Aorta (tissue), 5 donors: ENCODE measurements around the gene PYGO2. TPM values are rescaled to one million over a fixed set of nuclear protein-coding genes. Genes with fewer than 3 reads are reported as not detected.
"Not testable (repeated sequence)": the region's sequence is repeated elsewhere in the genome, so short reads cannot be mapped to it uniquely, and the experiment has no call there.

Experiments
- ATAC-seq: fragments of 200-7000 bp; cut with Tn5 transposase; one replicate; pipeline ENCODE4 v1.9.1; 2022; ENCODE audit warnings: moderate library complexity; ENCODE audit not compliant: low FRiP score
- DNase-seq, 2 donors: peaks; one replicate each; pipeline ENCODE4 v3.0.0-alpha.2; 2020
- H3K27ac ChIP-seq, 2 donors: one replicate each; pipeline ENCODE4 v1.5.1; 2013; ENCODE audit warnings: low read length in 2 of 2, mild to moderate bottlenecking in 2 of 2, moderate library complexity in 2 of 2, control low read depth in 1 of 2, inconsistent platforms in 1 of 2, low read depth in 1 of 2
- H3K27me3 ChIP-seq, 2 donors: one replicate each; pipeline ENCODE4 v1.6.1; 2013; ENCODE audit warnings: control low read depth in 1 of 2, low read length in 1 of 2, mild to moderate bottlenecking in 1 of 2, moderate library complexity in 1 of 2; ENCODE audit not compliant: insufficient read depth in 2 of 2, control insufficient read depth in 1 of 2
- H3K36me3 ChIP-seq, 2 donors: one replicate each; pipeline ENCODE4 v1.6.1; 2013; ENCODE audit warnings: control low read depth in 1 of 2, low read length in 1 of 2, mild to moderate bottlenecking in 1 of 2; ENCODE audit not compliant: insufficient read depth in 2 of 2, control insufficient read depth in 1 of 2
- H3K4me1 ChIP-seq, 2 donors: one replicate each; pipeline ENCODE4 v1.6.1; 2013; ENCODE audit warnings: low read length in 2 of 2, control low read depth in 1 of 2, mild to moderate bottlenecking in 1 of 2, moderate library complexity in 1 of 2; ENCODE audit not compliant: insufficient read depth in 2 of 2, control insufficient read depth in 1 of 2
- H3K4me3 ChIP-seq, 2 donors: one replicate each; pipeline ENCODE4 v1.5.1; 2013; ENCODE audit warnings: low read length in 2 of 2, control low read depth in 1 of 2, mild to moderate bottlenecking in 1 of 2
- H3K9me3 ChIP-seq: one replicate; pipeline ENCODE4 v1.6.1; 2013; ENCODE audit warnings: mild to moderate bottlenecking, low read length; ENCODE audit not compliant: control insufficient read depth
- WGBS, 2 donors: extraction: QIAGEN DNeasy Blood & Tissue Kit; methylation state at CpG; one replicate each; pipeline ENCODE4 v1.1.7; 2013; 5-methylcytosine and 5-hydroxymethylcytosine counted together
- intact Hi-C, 2 donors: fragments of 100-400 bp; cut with DNase I; formaldehyde crosslinking; loops; one replicate each; pipeline versions ENCODE4 v1.14.2 to v1.15.0; 2022
- polyA plus RNA-seq, 2 donors: library from polyadenylated mRNA; stranded (reverse); fragments of 200-250 nt; gene quantifications; one replicate each; pipeline ENCODE4 v1.2.3, GENCODE V29; 2013
- total RNA-seq, 2 donors: library from RNA; stranded (reverse); fragmentation: NEBNext Ultra II Directional; extraction: Animal tissue kit (Norgen Biotek cat#: 25700); gene quantifications; one replicate each; pipeline ENCODE4 v1.2.1, GENCODE V29; 2021
- donor health status: healthy with polysubstance abuse.
- donor health status: Bipolar disorder and iron deficiency.
- donor health status: DM: no; HTN: no; CAD: no.
- donor health status: DM: no; HTN: no; CAD: no.
- donor health status: DM: yes; HTN: yes; CAD: no.

Gene PYGO2
- total and polyA plus RNA-seq, 4 donors: 11.6 to 23.6 (median 16.9) TPM

DNA sequence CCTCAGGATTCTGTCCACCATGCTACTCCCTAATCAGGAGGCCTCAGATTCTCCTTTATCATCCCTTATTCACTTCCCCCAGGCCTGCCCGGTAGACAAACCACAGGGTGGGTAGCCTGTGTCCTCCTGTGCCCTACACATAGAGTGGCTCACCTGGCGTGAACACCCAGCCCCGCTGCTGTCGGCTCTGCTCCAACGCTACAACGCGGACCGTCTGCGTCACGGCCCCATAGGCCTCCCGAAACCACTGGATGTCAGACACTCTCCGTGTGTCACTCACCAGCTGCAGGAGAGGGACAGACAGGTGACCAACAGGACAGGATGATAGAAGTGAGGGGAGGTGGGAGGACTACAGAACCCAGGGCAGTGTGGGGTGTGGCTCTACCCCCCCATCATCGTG, 35.4 kb downstream of the PYGO2 start:
- Histone ChIP-seq H3K36me3 (peaks cover 3 to 13% of the 10 kb centered on the region in 2 donors), H3K4me3 (no peak overlapping the region), H3K4me1 (no peaks in the 10 kb centered on the region), H3K27ac (no peak overlapping the region), H3K9me3 (no peaks in the 10 kb centered on the region), H3K27me3 (no peaks in the 10 kb centered on the region)
- ATAC-seq (no peak), DNase-seq (no peak)
- WGBS, 2 donors: 87 to 92% methylated on average over 13 of the region's 13 CpGs
- intact Hi-C loops: no loop called here

DNA sequence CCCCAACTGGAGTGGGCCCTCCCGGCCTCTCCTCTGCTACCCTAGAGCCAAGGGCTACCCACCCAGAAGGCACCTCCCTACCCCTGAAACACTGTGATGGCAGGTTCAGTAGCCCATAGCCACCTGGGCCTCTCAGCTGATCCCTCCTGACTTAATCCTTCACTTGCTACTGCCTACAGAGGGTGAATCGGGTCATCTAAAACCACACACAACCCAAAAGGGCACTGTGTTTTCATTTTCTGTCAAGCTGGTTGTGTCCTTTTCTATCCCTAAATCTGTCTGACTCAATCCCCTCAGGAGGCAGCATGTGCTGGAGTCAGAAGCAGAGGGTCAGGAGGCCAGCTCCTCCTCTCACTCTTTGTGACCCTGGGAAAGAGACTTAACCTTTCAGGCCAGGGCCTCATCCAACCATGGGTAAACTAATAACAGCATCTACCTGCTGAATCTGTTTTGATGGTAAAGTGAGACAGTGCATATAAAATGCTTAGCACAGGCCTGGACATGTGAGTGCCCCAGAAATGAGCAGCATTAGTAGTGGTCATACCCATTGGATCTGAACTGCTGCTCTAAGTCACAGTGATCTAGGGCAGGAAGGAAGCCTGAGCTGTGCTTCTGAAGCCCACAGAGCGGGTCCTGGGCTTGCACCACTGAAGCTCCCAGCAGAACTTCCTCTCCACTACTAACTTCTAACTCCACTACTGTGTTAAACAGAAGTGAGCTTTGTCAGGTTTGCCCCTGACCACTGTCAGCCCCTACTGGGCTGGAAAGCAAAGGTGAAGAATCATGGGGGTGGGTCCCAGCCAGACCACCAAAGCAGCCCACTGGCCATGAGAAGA, 36.0 kb downstream of the PYGO2 start:
- H3K9me3 ChIP-seq: no peaks in the 10 kb centered on the region
- no peaks in the 10 kb centered on the region for H3K27me3 ChIP-seq
- H3K27ac ChIP-seq: no peak overlapping the region
- no peak for ATAC-seq
- H3K36me3 ChIP-seq: peaks cover 3 to 13% of the 10 kb centered on the region in 2 donors
- intact Hi-C loops: no loop called here
- no peaks in the 10 kb centered on the region for H3K4me1 ChIP-seq
- 89 to 92% methylated on average over 3 of the region's 3 CpGs for WGBS, 2 donors
- no peak for DNase-seq
- H3K4me3 ChIP-seq: no peak overlapping the region

DNA sequence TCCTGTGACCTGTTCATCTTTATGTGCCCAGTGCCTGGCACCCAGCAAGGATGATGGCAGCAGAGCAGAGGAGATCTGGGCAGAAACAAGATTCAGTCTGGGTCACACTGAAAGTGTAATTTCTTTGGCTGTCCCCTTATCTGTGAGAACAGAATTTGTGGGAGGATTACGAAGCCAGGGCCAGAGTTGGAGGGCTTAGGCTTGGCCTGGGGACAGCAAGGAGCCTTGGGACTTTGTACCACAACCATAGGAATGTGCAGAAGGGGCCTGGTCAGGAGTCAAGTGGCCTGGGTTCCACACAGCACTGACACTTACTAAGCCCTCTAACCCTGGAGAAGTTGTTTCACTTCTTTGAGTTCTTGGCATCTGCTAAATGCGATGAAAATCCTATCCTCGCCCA, 37.9 kb downstream of the PYGO2 start:
- DNase-seq: no peak
- Histone ChIP-seq H3K36me3 (peaks cover 3 to 9% of the 10 kb centered on the region in 2 donors), H3K4me3 (no peak overlapping the region), H3K4me1 (no peaks in the 10 kb centered on the region), H3K27me3 (no peaks in the 10 kb centered on the region), H3K27ac (no peak overlapping the region), H3K9me3 (no peaks in the 10 kb centered on the region)
- 46 to 67% methylated on average over 3 of the region's 3 CpGs for WGBS, 2 donors
- ATAC-seq: no peak
- intact Hi-C loops: no loop called here

DNA sequence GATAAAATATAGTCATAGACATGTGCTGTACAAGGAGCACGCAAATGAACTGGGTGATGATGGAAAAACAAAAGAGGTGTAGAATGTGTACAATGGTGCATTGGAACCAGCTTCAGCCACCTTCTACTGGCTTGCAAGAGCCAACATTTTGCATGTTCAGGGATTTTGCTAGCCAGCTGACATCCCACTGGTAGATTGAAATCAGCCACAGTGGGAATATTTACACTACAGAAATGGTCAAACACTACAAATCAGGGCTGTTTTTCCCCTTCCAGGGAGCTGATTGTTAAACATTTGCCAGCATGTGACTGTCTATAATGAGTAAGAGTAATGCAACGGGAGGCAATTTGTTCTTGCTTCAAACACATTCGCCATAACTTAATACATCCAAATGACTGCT, 48.3 kb downstream of the PYGO2 start:
- H3K4me1 ChIP-seq: no peaks in the 10 kb centered on the region
- H3K36me3 ChIP-seq: no peaks in the 10 kb centered on the region
- intact Hi-C loops: no loop called here
- no peaks in the 10 kb centered on the region for H3K27me3 ChIP-seq
- no peak overlapping the region for H3K4me3 ChIP-seq
- no peaks in the 10 kb centered on the region for H3K9me3 ChIP-seq
- 90 to 93% methylated on average over 3 of the region's 3 CpGs for WGBS, 2 donors
- H3K27ac ChIP-seq: no peak overlapping the region
- ATAC-seq (no peak), DNase-seq (no peak)

DNA sequence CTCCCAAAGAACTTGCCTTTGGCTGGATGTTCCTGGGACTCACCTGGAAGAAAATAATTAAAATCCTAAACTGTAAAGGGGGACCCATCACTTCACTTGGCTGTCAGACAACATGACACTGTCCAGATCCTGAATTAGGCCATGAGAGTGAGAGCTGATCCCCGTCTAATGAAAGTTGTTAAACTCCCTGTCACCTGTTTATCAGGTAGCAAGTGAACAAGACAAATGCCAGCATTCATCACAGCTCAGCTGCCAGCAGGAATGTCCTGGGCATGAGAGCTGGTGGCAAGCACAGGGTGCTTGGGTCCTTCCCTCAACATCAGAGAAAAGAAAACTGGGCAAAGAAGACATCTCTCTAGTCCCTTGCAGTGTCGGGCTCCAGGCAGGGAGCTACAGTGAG, 48.8 kb downstream of the PYGO2 start:
- WGBS, 2 donors: 93 to 96% methylated on average over 2 of the region's 2 CpGs
- DNase-seq (no peak), ATAC-seq (no peak)
- H3K27me3 ChIP-seq: no peaks in the 10 kb centered on the region
- H3K27ac ChIP-seq: no peak overlapping the region
- H3K36me3 ChIP-seq: no peaks in the 10 kb centered on the region
- H3K4me1 ChIP-seq: no peaks in the 10 kb centered on the region
- H3K4me3 ChIP-seq: no peak overlapping the region
- intact Hi-C loops: no loop called here
- H3K9me3 ChIP-seq: no peaks in the 10 kb centered on the region

DNA sequence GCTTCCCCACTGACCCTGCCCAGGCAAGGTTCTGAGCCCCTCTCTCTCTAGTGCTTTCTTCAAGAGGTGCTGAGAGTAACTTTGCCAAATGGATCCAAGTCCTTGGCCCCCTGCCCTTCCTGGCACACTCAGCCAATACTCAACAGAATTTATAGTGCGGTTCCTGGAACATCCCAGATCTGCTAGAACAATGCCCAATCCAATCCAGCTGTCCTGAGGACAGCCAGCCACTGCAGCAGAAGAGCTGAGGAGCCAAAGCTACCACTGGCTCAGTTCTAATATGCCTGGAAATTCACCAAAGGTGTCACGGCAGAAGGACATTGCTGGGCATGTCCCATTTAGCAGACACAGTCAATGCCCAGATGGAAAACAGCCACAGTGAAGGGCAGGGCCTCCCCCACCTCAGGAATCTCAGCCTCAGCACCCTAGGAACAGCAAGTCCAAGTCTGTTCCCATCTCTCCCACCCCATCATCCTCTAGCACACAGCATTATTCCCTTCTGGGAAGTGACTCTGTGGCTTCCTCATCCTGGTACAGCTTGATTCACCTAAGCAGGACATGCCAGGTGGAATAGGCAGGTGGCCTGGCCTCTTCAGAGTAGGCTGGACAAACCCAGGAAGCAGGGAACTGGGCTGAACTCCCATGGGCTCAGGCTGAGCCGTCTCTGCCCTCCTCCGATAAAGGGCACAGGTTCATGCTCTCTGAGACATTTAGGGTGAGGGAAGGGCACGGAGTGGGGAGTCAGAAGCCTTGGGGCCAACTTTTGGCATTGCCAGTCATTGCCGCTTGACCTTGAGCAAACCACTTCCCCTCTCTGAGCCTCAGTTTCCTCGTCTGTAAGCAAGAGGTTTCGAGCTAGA, 49.7 kb downstream of the PYGO2 start:
- Histone ChIP-seq H3K36me3 (no peaks in the 10 kb centered on the region), H3K27ac (no peak overlapping the region), H3K9me3 (no peaks in the 10 kb centered on the region), H3K4me1 (no peaks in the 10 kb centered on the region), H3K27me3 (no peaks in the 10 kb centered on the region), H3K4me3 (no peak overlapping the region)
- no peak for DNase-seq
- no peak for ATAC-seq
- intact Hi-C loops: no loop called here
- 81 to 82% methylated on average over 8 of the region's 8 CpGs for WGBS, 2 donors

DNA sequence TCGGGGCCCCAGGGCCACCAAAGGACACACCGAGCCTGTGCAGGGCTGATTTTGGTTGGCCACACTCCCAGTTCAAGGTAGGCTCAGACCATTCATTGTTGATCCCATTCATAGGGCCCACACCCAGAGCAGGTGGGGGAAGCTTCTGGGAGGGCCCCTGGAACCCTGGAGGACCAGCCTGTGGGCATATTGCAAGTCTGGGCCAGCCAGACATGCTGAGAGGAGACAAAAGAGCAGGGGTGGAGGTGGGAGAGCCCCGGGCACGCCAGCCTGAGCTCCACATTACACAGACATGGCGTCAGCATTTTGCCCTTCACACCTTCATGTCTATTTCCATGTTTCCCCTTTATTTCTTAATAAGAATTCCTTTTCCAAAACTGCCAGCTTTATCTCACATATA, 50.7 kb downstream of the PYGO2 start:
- no peaks in the 10 kb centered on the region for H3K9me3 ChIP-seq
- H3K27me3 ChIP-seq: no peaks in the 10 kb centered on the region
- DNase-seq: no peak
- H3K4me1 ChIP-seq: no peaks in the 10 kb centered on the region
- no peak for ATAC-seq
- H3K27ac ChIP-seq: no peak overlapping the region
- intact Hi-C loops: no loop called here
- H3K36me3 ChIP-seq: no peaks in the 10 kb centered on the region
- no peak overlapping the region for H3K4me3 ChIP-seq
- 91 to 95% methylated on average over 5 of the region's 5 CpGs for WGBS, 2 donors

DNA sequence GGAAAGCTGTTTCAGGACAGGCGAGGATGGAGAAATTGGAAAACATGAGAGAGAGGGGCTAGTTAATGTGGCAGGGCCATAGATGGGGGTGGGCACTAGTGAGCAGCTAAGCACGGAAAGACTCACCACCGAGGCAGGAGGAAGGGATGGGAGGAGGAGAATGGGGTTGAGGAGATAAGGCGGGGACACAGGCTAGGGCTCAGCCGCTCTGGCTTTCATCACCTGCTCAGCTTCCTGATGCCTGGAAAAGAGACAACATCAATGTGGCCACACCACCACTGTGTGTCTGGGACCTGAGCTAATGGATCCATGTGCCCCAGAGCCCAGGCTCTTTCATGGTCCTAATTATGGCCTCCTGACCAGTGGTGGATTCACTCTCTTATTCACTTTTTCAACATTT, 52.6 kb downstream of the PYGO2 start:
- Histone ChIP-seq H3K36me3 (no peaks in the 10 kb centered on the region), H3K9me3 (no peaks in the 10 kb centered on the region), H3K4me1 (no peaks in the 10 kb centered on the region), H3K27me3 (no peaks in the 10 kb centered on the region), H3K27ac (no peak overlapping the region), H3K4me3 (no peak overlapping the region)
- ATAC-seq (no peak), DNase-seq (no peak)
- intact Hi-C loops: no loop called here
- WGBS, 2 donors: 86 to 92% methylated on average over 5 of the region's 5 CpGs

DNA sequence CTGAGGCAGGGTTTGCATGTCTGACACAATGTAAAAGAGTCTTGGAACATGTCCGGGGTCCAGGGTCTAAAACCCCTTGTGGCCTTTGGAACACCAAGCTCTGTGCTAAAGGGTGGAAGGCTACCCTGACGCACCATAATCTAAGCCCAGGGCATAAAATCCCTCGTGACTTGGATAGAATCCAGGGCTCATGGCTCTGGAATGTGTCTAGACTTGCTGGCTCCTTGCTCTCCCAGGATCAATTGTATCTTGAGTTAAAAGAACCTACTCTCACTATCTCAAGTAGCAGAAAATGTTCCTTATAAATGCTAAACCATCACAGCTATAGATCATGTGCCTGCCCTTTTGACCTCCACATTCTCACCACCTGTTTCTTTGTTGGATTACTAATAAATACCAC, 53.5 kb downstream of the PYGO2 start:
- H3K27me3 ChIP-seq, H3K4me3 ChIP-seq, H3K36me3 ChIP-seq, ATAC-seq, H3K27ac ChIP-seq, DNase-seq, intact Hi-C loops, H3K9me3 ChIP-seq, H3K4me1 ChIP-seq: not testable (repeated sequence)
- WGBS, 2 donors: 41 to 44% methylated on average over 3 of the region's 3 CpGs
